Kidney (tissue), 14 donors: ENCODE measurements around the gene MS4A14. TPM values are rescaled to one million over a fixed set of nuclear protein-coding genes. Genes with fewer than 3 reads are reported as not detected.

Experiments
- DNase-seq, 5 donors: peaks; one replicate each; pipeline ENCODE4 v3.0.0-alpha.2; 2013 to 2020
- FAIRE-seq: peaks from 2 replicates; lab custom pipeline; 2012; peaks lifted over from hg19 to GRCh38; lab: Jason Lieb, UNC
- H3K27ac ChIP-seq, 2 donors: one replicate each; pipeline ENCODE4 v1.7.0; 2013; ENCODE audit warnings: low read depth in 2 of 2, low read length in 2 of 2, inconsistent platforms in 1 of 2
- H3K27me3 ChIP-seq: one replicate; pipeline ENCODE4 v1.7.1; 2013; ENCODE audit warnings: low read length, inconsistent platforms; ENCODE audit not compliant: control insufficient read depth, insufficient read depth
- H3K36me3 ChIP-seq, 3 donors: one replicate each; pipeline versions ENCODE4 v1.7.0 to v1.7.1; 2013; ENCODE audit warnings: low read length in 3 of 3, control low read depth in 1 of 3, inconsistent platforms in 1 of 3; ENCODE audit not compliant: insufficient read depth in 3 of 3, control insufficient read depth in 2 of 3
- H3K4me1 ChIP-seq, 3 donors: one replicate each; pipeline versions ENCODE4 v1.7.0 to v1.7.1; 2013; ENCODE audit warnings: low read length in 3 of 3, inconsistent platforms in 1 of 3, low read depth in 1 of 3; ENCODE audit not compliant: control insufficient read depth in 2 of 3, insufficient read depth in 2 of 3
- H3K4me3 ChIP-seq, 3 donors: one replicate each; pipeline versions ENCODE4 v1.7.0 to v1.8.1; 2013; ENCODE audit warnings: low read length in 3 of 3, control low read depth in 1 of 3, inconsistent platforms in 1 of 3
- H3K9ac ChIP-seq, 3 donors: one replicate each; pipeline versions ENCODE4 v1.7.0 to v1.7.1; 2013; ENCODE audit warnings: low read length in 3 of 3, control low read depth in 1 of 3, inconsistent platforms in 1 of 3
- H3K9me3 ChIP-seq, 3 donors: one replicate each; pipeline versions ENCODE4 v1.7.0 to v1.7.1; 2013; ENCODE audit warnings: low read length in 3 of 3, control low read depth in 1 of 3, inconsistent platforms in 1 of 3; ENCODE audit not compliant: control insufficient read depth in 2 of 3, insufficient read depth in 1 of 3
- CTCF ChIP-seq: IDR thresholded peaks from 3 replicates; pipeline ENCODE4 v1.5.1; 2012; ENCODE audit warnings: mild to moderate bottlenecking, moderate library complexity, borderline replicate concordance; ENCODE audit not compliant: insufficient read depth; ENCODE audit errors: extremely low read depth
- intact Hi-C: fragments of 100-400 bp; cut with DNase I; formaldehyde crosslinking; loops from one replicate; pipeline ENCODE4 v1.11.1; 2022
- polyA plus RNA-seq: library from polyadenylated mRNA; stranded (reverse); fragments of 350-450 nt; fragmentation: Illumina TruSeq; extraction: RNeasy Lipid Tissue Mini Kit (QIAGEN cat#74804); gene quantifications from one replicate; pipeline ENCODE4 v1.2.3, GENCODE V29; 2014; ENCODE audit warnings: low read depth, low replicate concordance; ENCODE audit not compliant: insufficient read depth
- total RNA-seq: library from RNA; stranded (reverse); fragmentation: NEBNext Ultra II Directional; extraction: Animal tissue kit (Norgen Biotek cat#: 25700); gene quantifications from one replicate; pipeline ENCODE4 v1.2.1, GENCODE V29; 2021
- donor health status: control.
- donor health status: control.
- donor health status: control.
- donor health status: control.
- donor health status: control.
- donor health status: DM: yes; HTN: yes; CAD: no.
- donor health status: Normal renal cell carcinoma (clear cell type).

The MS4A14 gene
- total and polyA plus RNA-seq, 2 donors from 2014 or later, result 0.34 to 2.1 TPM

GRCh38 chr11:60349990-60350389 lies 46.3 kb upstream of the MS4A14 start:
- Histone ChIP-seq H3K9me3 (no peaks in the 10 kb centered on the region), H3K9ac (no peak overlapping the region), H3K27ac (no peak overlapping the region), H3K27me3 (no peaks in the 10 kb centered on the region), H3K4me1 (no peaks in the 10 kb centered on the region), H3K4me3 (no peak overlapping the region), H3K36me3 (no peaks in the 10 kb centered on the region)
- DNase-seq (no peak), FAIRE-seq (no peak)
- no peak for TF ChIP-seq CTCF
- intact Hi-C loops, result no loop called here

GRCh38 chr11:60357771-60358170 lies 38.5 kb upstream of the MS4A14 start:
- intact Hi-C loops, result no loop called here
- no peak for DNase-seq
- Histone ChIP-seq H3K9ac (no peak overlapping the region), H3K4me1 (no peaks in the 10 kb centered on the region), H3K27me3 (no peaks in the 10 kb centered on the region), H3K36me3 (no peaks in the 10 kb centered on the region), H3K27ac (no peak overlapping the region), H3K4me3 (no peak overlapping the region), H3K9me3 (peaks cover 0 to 17% (median 0%) of the 10 kb centered on the region in 3 donors)
- FAIRE-seq, result no peak
- TF ChIP-seq CTCF, result no peak

- TF ChIP-seq CTCF, result no peak
- intact Hi-C loops, result no loop called here
- Histone ChIP-seq H3K4me3 (no peak overlapping the region), H3K27me3 (no peaks in the 10 kb centered on the region), H3K36me3 (no peaks in the 10 kb centered on the region), H3K9ac (no peak overlapping the region), H3K9me3 (peaks cover 0 to 17% (median 0%) of the 10 kb centered on the region in 3 donors), H3K4me1 (no peaks in the 10 kb centered on the region), H3K27ac (no peak overlapping the region)
- FAIRE-seq (no peak), DNase-seq (no peak)
Measured at GRCh38 chr11:60360621-60361020, 35.6 kb upstream of the MS4A14 start.

- FAIRE-seq (no peak), DNase-seq (no peak)
- H3K9me3 ChIP-seq, result peaks cover 0 to 17% (median 0%) of the 10 kb centered on the region in 3 donors
- no peak for TF ChIP-seq CTCF
- intact Hi-C loops, result no loop called here
- no peaks in the 10 kb centered on the region for H3K27me3 ChIP-seq
- no peak overlapping the region for H3K4me3 ChIP-seq
- H3K4me1 ChIP-seq, result no peaks in the 10 kb centered on the region
- no peak overlapping the region for H3K27ac ChIP-seq
- no peaks in the 10 kb centered on the region for H3K36me3 ChIP-seq
- H3K9ac ChIP-seq, result no peak overlapping the region
Measured at GRCh38 chr11:60362241-60362640, 34.0 kb upstream of the MS4A14 start.
